Cerebellar nuclear complex (tissue), 1 donor: ENCODE results near the gene NTF3.

Source experiments
- DNase-seq, 2 experiments: peaks; one replicate each; lab custom pipeline; 2025; lab: John Stamatoyannopoulos, UW

Gene NTF3

GRCh38 chr12:5430641-5431603 lies 986 bp upstream of the NTF3 start:
- DNase-seq, result no peak

- DNase-seq, result no peak
These were observed 1.4 kb downstream of the NTF3 start for GRCh38 chr12:5433081-5433844.

DNA sequence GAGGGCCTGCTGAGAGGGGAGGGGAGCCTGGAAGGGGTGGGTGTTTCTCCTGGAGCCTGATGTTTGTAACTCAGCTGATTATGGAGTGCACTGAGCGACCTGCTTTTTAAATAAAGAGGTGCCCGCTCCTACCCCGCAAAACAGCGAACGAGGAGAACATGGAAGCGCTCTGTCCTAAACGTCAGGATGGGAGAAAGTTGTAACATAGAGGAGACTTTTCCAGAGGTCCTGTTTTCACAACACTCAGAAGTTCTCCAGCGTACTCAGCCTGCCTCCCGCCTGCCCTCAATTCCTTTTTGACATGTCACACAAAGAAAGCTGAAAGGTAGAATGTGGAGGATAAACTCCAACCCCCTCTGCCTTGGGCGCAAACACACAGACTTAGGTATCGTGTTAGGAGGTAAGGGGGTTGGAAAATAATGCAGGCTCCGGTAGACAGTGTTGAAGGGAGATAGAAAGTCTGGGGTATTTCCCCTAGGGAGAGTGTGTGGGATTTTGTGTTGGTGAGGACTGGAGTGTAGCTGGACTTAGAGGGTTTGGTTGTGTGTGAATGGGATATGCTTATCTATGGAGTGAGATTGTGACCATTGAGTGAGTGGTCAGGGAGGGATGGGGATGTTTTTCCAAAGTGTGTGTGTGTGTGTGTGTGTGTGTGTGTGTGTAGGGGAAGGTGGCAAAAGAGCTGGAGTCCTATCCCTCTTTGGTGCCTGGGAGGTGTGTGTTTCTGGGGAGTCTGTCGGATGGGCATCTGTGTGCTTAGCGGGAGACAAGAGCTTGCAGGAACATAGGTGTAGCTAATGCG lies 2.1 kb downstream of the NTF3 start:
- DNase-seq, result no peak

DNA sequence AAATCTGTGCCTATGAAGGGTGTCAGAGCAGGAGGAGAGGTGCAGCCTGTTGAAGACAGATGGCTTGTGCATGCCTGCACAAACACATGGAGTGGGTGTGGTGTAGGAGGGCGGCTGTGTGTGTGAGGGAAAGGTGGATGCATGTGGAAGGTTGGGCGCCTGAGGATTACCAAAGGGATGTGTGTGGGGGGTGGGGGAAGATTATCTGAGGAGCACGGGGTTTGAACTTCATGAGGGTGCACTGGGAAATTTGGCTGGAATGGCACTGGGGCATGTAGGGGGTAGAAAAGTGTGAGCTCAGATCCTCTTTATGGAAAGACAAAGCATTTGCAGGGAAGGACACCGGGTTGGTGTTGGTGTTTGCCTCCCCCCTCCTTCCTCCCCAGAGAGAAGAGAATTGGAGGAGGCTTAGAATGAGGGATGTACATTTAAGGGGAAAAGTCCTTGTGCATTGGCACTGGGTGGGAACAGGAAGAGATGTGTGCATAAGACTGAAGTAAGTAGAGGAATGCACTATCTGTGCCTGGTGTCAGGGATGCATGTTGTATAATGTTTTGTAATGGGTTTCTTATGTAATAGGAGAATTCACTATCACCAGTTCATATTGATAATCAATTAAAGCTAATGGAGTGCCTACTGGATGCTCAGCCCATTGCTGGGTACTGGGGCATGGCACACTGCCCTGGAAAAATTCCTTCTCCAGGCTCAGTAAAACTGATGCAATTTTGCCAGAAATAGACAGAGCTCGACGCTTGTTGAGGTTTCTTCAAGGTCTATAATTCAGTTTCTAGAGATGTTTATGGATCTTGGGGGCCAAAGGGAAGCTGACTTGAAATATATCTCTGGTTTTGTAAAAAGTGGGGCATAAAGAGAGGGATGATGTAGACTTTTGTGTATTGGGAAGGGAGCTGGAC lies 3.0 kb downstream of the NTF3 start:
- DNase-seq, result no peak

DNA sequence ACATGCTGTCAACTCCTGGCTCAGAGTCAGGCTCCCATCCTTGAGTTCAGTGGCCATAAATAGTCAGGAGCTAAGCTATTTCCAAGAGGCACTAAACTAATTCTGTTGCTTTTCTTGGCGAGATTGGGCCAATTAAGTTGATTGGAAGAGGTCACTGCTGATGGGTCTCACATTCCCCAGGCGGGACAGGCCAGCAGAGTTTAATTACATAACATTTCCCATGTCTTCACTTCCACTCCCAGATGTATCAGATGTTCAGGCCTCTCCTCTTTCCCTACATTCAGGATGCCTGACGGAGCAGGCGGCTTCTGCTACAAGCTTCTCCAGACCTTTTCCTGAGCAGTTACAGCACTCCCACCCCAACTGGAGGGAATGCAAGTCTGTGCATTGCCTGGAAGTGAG lies 5.3 kb downstream of the NTF3 start:
- DNase-seq, result no peak

DNA sequence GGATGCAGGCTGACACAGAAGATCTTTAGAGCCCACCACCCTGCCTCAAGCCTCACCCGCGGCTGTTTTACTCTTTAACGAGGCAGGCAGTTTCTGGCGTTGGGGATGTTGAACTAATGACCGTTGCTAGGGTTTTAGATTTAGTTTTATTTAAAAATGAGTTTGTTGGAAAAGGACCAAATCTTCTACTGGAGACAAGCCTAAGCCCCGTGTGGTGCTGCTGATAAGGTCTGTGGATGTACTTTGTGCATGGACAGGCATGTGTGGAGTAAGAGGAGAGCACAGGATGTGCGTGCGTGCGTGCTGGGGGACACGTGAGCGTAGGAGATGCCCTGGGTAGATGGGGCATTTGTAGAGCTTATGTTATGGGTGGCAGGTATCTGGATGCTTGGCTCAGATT lies 5.7 kb downstream of the NTF3 start:
- DNase-seq, result no peak

GRCh38 chr12:5438671-5439200 lies 6.8 kb downstream of the NTF3 start:
- no peak for DNase-seq

DNA sequence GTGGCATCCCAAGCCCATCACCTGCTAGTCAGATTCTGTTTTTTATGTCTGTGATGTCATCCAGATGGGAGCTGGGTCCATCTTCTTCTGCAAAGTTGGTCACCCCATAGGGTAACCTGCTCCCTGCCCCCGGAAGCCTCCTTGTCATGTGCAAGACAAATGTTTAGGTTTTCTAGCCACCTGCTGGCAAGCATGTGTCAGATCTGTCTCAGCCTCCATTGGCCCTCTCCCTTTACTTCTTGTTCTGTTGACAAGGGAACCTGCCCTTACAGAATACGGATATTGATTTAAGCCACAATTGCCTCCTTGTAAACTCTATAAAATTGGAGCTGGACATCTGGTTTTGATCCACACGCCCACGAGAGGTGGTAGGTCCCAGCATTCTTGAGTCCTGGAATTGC lies 7.5 kb downstream of the NTF3 start:
- DNase-seq, result no peak

DNA sequence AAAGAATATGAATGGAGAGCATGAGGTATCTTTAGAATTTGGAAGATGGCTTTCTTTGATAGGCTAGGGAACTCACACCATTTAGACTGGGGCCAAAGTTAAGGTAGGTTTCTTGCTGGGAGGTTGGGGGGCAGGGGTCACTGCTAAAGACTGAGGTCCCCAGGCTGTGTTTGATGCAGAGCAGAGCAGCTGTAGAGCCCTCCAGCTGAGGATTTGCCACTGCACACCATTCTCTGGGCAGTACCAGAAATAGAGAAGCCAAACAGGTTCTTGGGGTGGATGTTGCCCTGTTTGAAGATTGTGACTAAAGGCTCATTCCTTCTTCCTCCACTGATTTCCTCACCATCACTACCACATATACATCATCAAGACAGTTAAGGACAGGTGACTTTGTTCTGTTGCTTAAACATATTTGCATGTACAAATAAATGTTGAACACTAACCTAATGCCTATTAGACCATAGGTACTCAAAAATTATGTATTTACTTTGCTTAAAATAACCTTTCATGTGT lies 7.9 kb downstream of the NTF3 start:
- no peak for DNase-seq

GRCh38 chr12:5440978-5441377 lies 9.1 kb downstream of the NTF3 start:
- no peak for DNase-seq

- DNase-seq, result no peak
These were observed 9.8 kb downstream of the NTF3 start for GRCh38 chr12:5441497-5442236.

- DNase-seq, result no peak
These were observed 10.5 kb downstream of the NTF3 start for GRCh38 chr12:5442251-5443006.

GRCh38 chr12:5444520-5444919 lies 12.6 kb downstream of the NTF3 start:
- no peak for DNase-seq

GRCh38 chr12:5447320-5447719 lies 15.4 kb downstream of the NTF3 start:
- DNase-seq, result no peak

DNA sequence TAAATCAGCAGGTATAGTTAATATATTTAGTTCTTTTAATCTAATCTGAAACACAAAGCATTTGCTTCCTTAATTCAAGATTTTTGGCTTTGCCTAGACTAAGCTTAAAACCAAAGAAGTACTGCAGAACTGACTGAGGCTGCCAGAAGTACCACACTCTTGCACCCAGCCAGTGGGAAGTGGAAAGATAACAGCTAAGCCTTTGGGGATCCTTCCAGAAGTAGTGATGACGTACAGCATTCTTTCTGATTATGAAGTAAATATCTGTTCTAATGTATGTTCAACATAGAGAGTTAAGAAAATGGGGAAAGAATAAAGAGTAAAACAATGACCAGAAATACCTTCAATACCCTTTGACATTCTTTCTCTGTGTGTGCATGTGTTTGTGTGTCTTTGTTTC lies 19.3 kb downstream of the NTF3 start:
- no peak for DNase-seq

- no peak for DNase-seq
These were observed 20.7 kb downstream of the NTF3 start for GRCh38 chr12:5452569-5452968.

GRCh38 chr12:5453466-5453865 lies 21.6 kb downstream of the NTF3 start:
- no peak for DNase-seq

DNA sequence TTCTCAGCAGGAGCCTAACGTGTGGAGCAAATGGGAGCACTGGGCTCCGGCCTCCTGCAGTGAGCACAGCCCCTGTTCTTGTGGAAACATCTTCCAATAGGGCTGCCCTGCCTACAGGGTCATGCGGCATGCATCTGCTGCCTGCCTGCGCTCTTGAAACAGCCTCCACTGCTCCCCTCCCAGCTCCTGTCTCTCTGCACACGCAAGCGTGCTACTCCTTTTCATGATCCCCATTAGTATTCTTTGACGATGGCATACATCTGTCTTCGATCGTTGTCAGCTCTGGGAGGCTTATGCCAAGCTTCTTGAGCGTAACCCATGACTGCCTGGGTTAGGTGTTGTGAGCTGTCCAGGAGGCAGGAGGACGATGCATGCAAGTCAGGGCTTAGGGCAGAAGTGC lies 23.1 kb downstream of the NTF3 start:
- no peak for DNase-seq

- DNase-seq, result no peak
These were observed 24.1 kb downstream of the NTF3 start for GRCh38 chr12:5456030-5456429.
